Right atrium auricular region (tissue), 2 donors: Measurements from ENCODE around the gene HTRA2. TPM values are rescaled to one million over a fixed set of nuclear protein-coding genes. Genes with fewer than 3 reads are reported as not detected.
"Not testable (repeated sequence)": the region's sequence is repeated elsewhere in the genome, so short reads cannot be mapped to it uniquely, and the experiment has no call there.

Source experiments
- DNase-seq: peaks from one replicate; pipeline ENCODE4 v3.0.0-alpha.2; 2019; ENCODE audit warnings: low spot score
- H3K27ac ChIP-seq, 2 donors: fragments of 200-600 bp; sonication (generic); 1 replicate in 1 of 2; 2 replicates in 1 of 2; pipeline ENCODE4 v1.5.1; 2016 to 2019
- H3K27me3 ChIP-seq, 2 donors: fragments of 200-600 bp; sonication (generic); one replicate each; pipeline versions ENCODE4 v1.5.1 to v1.6.0; 2017 to 2019
- H3K36me3 ChIP-seq: fragments of 200-600 bp; sonication (generic); one replicate; pipeline ENCODE4 v1.5.1; 2016
- H3K4me1 ChIP-seq, 2 donors: fragments of 200-600 bp; sonication (generic); one replicate each; pipeline versions ENCODE4 v1.5.1 to v1.6.0; 2017 to 2019
- H3K4me3 ChIP-seq, 2 donors: fragments of 200-600 bp; sonication (generic); 1 replicate in 1 of 2; 2 replicates in 1 of 2; pipeline ENCODE4 v1.5.1; 2017 to 2019; ENCODE audit warnings: mild to moderate bottlenecking in 1 of 2, moderate library complexity in 1 of 2
- H3K9me3 ChIP-seq, 2 donors: fragments of 200-600 bp; sonication (generic); one replicate each; pipeline ENCODE4 v1.5.1; 2019
- total RNA-seq, 2 donors: library from RNA; depleted of rRNA; stranded (reverse); fragments of >200 nt; gene quantifications; one replicate each; pipeline ENCODE4 v1.1.0, GENCODE V29; 2016
- TF ChIP-seq, protein P1 (sequence below), 2 donors: fragments of 200-600 bp; sonication (generic); IDR thresholded peaks; one replicate each; pipeline ENCODE4 v1.5.1; 2019; ENCODE audit warnings: antibody characterized with exemption in 2 of 2

HTRA2 gene
- total RNA-seq, 2 donors from 2014 or later: 16.0 to 27.3 TPM

DNA sequence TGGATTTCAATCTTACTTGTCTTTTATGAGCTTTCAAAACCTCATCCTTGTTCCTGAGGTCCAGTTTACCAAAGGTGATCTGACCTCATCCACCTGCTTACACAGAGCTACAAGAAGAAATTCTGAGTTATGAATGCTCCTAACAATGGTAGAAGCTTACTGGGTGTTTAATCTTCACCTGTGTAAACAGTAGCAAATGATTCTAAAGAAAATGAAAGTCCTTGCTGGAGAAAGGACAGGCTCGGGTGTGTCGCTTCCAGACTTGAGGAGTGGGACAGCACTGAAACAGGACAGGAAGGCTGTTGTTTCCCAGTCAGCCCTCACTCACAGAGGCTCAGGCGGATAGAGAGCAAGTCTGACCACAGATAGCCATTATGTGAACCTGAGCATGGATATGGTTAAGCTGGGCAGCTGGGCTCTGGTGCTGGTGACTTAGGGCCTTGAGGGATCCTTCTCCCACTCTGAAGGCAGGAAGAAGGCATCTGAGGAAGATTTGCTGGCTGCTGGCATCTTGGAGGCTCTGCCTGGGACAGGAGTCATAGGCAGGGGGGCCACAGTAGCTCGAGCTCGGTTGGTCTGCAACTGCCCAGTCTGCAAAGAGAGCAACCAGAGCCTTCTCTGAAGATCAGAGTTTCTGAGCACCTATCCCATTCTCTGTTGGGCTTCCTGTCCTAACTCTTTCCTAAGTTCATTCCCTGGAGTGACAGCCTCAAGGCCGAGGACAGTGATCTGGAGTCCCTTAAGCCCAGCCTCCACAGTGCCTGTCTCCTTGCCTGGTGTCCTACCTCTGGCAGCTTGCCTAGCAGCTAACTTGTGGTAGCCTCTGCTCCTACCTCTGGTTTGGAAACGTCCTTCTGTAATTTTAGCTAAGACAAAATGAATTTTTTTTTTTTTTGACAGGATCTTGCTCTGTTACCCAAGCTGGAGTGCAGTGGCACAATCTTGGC lies 28.8 kb downstream of the HTRA2 start:
- Histone ChIP-seq H3K4me3 (no peak overlapping the region), H3K9me3 (no peaks in the 10 kb centered on the region), H3K27me3 (no peaks in the 10 kb centered on the region), H3K4me1 (peaks cover 0 to 10% of the 10 kb centered on the region in 2 donors), H3K36me3 (no peaks in the 10 kb centered on the region), H3K27ac (no peak overlapping the region)
- TF ChIP-seq, protein P1, sequence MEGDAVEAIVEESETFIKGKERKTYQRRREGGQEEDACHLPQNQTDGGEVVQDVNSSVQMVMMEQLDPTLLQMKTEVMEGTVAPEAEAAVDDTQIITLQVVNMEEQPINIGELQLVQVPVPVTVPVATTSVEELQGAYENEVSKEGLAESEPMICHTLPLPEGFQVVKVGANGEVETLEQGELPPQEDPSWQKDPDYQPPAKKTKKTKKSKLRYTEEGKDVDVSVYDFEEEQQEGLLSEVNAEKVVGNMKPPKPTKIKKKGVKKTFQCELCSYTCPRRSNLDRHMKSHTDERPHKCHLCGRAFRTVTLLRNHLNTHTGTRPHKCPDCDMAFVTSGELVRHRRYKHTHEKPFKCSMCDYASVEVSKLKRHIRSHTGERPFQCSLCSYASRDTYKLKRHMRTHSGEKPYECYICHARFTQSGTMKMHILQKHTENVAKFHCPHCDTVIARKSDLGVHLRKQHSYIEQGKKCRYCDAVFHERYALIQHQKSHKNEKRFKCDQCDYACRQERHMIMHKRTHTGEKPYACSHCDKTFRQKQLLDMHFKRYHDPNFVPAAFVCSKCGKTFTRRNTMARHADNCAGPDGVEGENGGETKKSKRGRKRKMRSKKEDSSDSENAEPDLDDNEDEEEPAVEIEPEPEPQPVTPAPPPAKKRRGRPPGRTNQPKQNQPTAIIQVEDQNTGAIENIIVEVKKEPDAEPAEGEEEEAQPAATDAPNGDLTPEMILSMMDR (IDR thresholded peaks at IDR 0.05): no peak
- DNase-seq: no peak

DNA sequence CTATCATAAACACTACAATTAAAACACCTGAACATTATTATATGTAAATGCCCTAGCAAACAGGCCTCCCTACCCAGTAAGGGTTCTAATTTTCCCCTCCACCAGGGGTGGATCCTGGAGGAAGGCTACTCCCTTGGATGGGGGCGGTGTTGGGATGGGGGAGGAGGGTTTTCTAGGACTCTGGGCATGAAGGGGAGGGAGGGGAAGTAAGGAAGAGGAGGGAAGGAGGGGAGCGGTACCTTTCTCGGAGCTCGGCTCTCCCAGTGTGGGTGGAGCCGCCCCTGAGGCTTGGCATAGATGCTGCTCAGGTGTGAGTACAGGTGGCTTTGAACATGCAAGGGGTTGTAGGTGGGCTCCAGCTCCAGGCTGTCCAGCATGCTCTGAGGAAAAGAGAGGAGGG lies 30.2 kb downstream of the HTRA2 start:
- no peaks in the 10 kb centered on the region for H3K9me3 ChIP-seq
- TF ChIP-seq, protein P1 (IDR thresholded peaks at IDR 0.05): no peak
- no peak overlapping the region for H3K4me3 ChIP-seq
- H3K36me3 ChIP-seq: no peaks in the 10 kb centered on the region
- DNase-seq: no peak
- no peak overlapping the region for H3K27ac ChIP-seq
- H3K27me3 ChIP-seq: no peaks in the 10 kb centered on the region
- H3K4me1 ChIP-seq: peaks cover 0 to 7% of the 10 kb centered on the region in 2 donors

DNA sequence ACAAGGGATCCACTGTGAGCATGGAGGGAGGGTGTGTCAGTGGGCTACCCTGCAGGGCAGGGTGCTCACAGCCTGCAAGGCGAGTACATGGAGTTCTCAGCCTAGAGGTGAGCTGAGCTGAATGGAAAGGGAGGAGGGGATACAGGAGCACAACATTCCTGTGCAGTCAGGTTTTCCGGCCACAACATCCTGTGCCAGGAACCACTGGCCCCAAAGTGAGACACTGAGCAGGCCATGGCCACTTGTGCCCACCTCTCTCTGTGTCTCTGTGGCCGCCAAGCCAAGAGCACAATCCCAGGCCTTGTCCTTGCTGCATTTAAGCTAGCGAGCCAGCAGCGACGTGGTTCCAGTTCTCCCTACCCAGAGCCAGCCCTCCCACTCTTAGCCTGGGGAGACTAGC lies 30.9 kb downstream of the HTRA2 start:
- peaks cover 0 to under 1% of the 10 kb centered on the region in 2 donors for H3K4me1 ChIP-seq
- no peaks in the 10 kb centered on the region for H3K9me3 ChIP-seq
- no peak overlapping the region for H3K4me3 ChIP-seq
- H3K27ac ChIP-seq: no peak overlapping the region
- H3K36me3 ChIP-seq: no peaks in the 10 kb centered on the region
- DNase-seq: no peak
- H3K27me3 ChIP-seq: no peaks in the 10 kb centered on the region
- TF ChIP-seq, protein P1 (IDR thresholded peaks at IDR 0.05): no peak

DNA sequence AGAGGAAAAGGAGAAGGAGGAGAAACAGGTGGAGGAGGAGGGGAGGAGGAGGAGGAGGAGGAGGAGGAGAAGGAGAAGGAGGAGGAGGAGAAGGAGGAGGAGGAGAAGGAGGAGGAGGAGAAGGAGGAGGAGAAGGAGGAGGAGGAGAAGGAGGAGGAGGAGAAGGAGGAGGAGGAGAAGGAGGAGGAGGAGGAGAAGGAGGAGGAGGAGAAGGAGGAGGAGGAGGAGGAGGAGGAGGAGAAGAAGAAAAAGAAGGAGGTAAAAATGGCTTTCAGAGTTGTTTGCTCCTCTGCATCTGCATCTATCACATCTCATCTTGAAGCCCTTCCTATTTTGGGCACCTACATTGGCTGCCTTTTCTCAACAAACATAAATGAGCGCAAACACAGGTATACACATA lies 31.3 kb downstream of the HTRA2 start:
- H3K27me3 ChIP-seq, DNase-seq, H3K36me3 ChIP-seq, H3K4me1 ChIP-seq, H3K27ac ChIP-seq, H3K4me3 ChIP-seq, H3K9me3 ChIP-seq: not testable (repeated sequence)

DNA sequence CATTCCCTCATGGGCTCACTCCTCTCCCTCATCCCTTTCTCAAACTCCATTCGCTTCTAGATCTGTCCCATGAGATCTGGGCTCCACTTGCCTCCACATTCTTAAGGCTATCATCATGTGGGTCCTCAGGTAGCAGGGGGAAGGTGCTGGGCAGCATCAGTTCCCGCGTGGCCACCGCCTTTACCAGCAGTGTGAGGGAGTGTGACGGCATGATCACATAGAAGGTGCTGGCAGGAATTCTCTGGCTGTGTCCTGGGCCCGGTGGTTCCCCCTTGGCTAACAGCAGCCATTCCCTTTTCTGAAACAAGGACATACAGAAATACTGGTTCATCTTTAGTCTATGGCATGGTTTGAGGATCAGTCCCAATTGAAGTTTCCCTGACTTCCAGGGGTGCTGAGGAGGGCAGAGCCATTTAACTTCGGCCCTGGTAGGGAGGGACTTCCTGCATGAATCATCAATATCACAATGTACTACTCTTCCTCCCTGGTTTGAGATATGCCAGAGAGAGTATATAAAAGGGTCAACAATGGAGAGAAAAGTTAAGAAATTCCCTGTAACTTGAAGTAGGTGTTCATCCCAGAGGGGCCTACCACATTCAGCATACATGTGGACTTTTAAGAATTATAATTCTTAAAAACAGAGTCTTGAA lies 32.5 kb downstream of the HTRA2 start:
- no peaks in the 10 kb centered on the region for H3K36me3 ChIP-seq
- H3K4me3 ChIP-seq: no peak overlapping the region
- no peaks in the 10 kb centered on the region for H3K27me3 ChIP-seq
- no peaks in the 10 kb centered on the region for H3K4me1 ChIP-seq
- H3K27ac ChIP-seq: no peak overlapping the region
- no peak for DNase-seq
- H3K9me3 ChIP-seq: no peaks in the 10 kb centered on the region
- TF ChIP-seq, protein P1 (IDR thresholded peaks at IDR 0.05): no peak

DNA sequence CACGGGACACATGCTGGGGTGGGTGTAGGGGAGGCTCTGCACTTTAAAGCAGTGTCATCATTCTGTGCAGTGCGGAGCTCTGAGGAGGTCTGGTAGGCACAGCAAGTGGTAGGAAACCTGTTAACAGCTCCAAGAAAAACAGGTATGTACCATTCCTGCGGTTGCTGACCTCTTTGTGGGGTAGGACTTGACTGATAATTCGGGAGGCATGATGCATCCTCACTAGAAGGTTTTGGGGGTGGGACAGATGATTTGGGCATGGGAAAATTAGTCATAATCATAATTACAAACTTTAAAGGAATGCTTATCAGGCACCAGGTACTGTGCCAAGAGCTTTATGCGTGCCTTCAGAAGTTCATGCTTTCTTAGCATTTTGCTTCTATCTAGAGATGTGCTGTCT lies 34.5 kb downstream of the HTRA2 start:
- TF ChIP-seq, protein P1 (IDR thresholded peaks at IDR 0.05): no peak
- Histone ChIP-seq H3K36me3 (no peaks in the 10 kb centered on the region), H3K27ac (no peak overlapping the region), H3K9me3 (no peaks in the 10 kb centered on the region), H3K4me3 (no peak overlapping the region), H3K27me3 (no peaks in the 10 kb centered on the region), H3K4me1 (no peaks in the 10 kb centered on the region)
- no peak for DNase-seq
